ENCODE measurements around the gene COPRS. TPM values are rescaled to one million over a fixed set of nuclear protein-coding genes. Genes with fewer than 3 reads are reported as not detected.
A peak's percentile ranks its signal among the peaks of the same experiment; 100 is the strongest.

The COPRS gene
- polyA plus RNA-seq, 1 of the 3 experiments (the other 2 are of a cell fraction): 88.8 TPM

DNA sequence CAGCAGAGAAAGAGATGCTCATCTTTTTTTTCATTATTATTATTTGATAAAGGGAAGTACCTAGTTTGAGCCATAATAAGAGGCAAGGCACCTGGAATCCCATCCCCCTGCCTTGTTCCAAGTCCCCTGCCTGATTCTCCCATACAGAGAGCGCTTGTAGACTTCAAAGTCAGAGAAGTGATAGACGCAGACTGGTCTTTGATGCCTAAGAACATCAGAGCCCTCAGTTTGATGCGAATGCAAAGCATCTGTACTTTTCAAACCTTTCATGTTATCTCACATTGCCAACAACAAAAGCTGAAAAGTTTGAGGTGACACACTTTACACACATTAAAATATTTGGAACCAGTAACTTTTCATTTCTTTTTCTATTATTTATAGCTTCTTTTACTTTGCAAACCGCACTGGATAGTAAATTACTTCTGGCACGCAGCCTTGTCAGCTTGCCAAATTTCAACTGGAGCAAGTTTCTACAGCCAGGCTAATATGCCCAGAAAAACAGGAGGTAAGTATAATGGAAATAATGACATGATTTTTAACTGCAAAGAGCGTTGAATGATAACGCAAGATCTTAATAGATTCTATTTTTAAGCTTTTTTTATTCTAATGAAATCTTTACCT is 48.4 kb upstream of the COPRS start:
- H3K27ac ChIP-seq (ENCODE audit: low read depth in 2 of 2, low read length in 1 of 2): peak overlapping the region in 1 of 2 experiments; percentile 29; a peak in 1 of 4 replicates
- WGBS (ENCODE audit: low lambda C conversion rate): 29% methylated on average over 7 of the region's 7 CpGs
- no peaks in the 10 kb centered on the region for H3K9me3 ChIP-seq
- DNase-seq: no peak
- H3K36me3 ChIP-seq (replicated peaks in 1 of 2; ENCODE audit: control insufficient read depth in 1 of 2, insufficient read depth in 2 of 2, low read length in 1 of 2): no peaks in the 10 kb centered on the region
- H2AFZ ChIP-seq (ENCODE audit: low read depth): 0 out of 2 replicates have a peak overlapping the region, but pooled peaks have one; percentile 6
- H3K4me2 ChIP-seq: peak overlapping the region; percentile 64; the same call in 1 of the 2 replicates
- no peaks in the 10 kb centered on the region for H3K79me2 ChIP-seq (ENCODE audit: insufficient read depth)
- no peak overlapping the region for H3K9ac ChIP-seq
- ChIA-PET POLR2A (interaction anchor here (0.6 kb wide), 1 partner anchor 76 kb away, joined by 3 read pairs; no protein-coding TSS in a partner anchor), CTCF (interaction anchor here (0.6 to 1.1 kb wide), 4 partner anchors 9 to 413 kb away, joined by 3 read pairs; no protein-coding TSS in a partner anchor)
- H3F3A ChIP-seq (replicated peaks; ENCODE audit: insufficient read depth): peaks cover 19% of the 10 kb centered on the region
- 0 out of 4 replicates have a peak overlapping the region, but pooled peaks of 1 of the 2 experiments have one; percentile 1 for H3K4me3 ChIP-seq (ENCODE audit: low read depth in 2 of 2, low read length in 1 of 2)
- H4K20me1 ChIP-seq (ENCODE audit: insufficient read depth): no peaks in the 10 kb centered on the region
- no peaks in the 10 kb centered on the region for H3K9me2 ChIP-seq
- H3K4me1 ChIP-seq (ENCODE audit: control insufficient read depth in 1 of 2, insufficient read depth in 2 of 2, low read depth in 1 of 2, low read length in 1 of 2): peaks cover 6 to 7% of the 10 kb centered on the region in 2 experiments; a peak in 2 of 4 replicates
- TF ChIP-seq, protein P1, sequence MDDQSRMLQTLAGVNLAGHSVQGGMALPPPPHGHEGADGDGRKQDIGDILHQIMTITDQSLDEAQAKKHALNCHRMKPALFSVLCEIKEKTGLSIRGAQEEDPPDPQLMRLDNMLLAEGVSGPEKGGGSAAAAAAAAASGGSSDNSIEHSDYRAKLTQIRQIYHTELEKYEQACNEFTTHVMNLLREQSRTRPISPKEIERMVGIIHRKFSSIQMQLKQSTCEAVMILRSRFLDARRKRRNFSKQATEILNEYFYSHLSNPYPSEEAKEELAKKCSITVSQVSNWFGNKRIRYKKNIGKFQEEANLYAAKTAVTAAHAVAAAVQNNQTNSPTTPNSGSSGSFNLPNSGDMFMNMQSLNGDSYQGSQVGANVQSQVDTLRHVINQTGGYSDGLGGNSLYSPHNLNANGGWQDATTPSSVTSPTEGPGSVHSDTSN (IDR thresholded peaks at IDR 0.05): peak; percentile 82
- TF ChIP-seq NFIC (IDR thresholded peaks at IDR 0.05; ENCODE audit: borderline replicate concordance) (peak; percentile 91), MXI1 (IDR thresholded peaks at IDR 0.05; ENCODE audit: low read depth, low read length) (no peak), ELF1 (IDR thresholded peaks at IDR 0.05) (no peak), FOXM1 (IDR thresholded peaks at IDR 0.05; ENCODE audit: low read depth) (no peak), EP300 (IDR thresholded peaks at IDR 0.05; ENCODE audit: borderline replicate concordance in 1 of 2, low read depth in 1 of 2, low read length in 1 of 2) (no peak), TCF12 (IDR thresholded peaks at IDR 0.05) (peak; percentile 20; the same call in 1 of the 2 replicates), TEAD4 (IDR thresholded peaks at IDR 0.05; ENCODE audit: borderline replicate concordance, insufficient read depth) (no peak)
- TF ChIP-seq, protein P2, sequence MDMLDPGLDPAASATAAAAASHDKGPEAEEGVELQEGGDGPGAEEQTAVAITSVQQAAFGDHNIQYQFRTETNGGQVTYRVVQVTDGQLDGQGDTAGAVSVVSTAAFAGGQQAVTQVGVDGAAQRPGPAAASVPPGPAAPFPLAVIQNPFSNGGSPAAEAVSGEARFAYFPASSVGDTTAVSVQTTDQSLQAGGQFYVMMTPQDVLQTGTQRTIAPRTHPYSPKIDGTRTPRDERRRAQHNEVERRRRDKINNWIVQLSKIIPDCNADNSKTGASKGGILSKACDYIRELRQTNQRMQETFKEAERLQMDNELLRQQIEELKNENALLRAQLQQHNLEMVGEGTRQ (IDR thresholded peaks at IDR 0.05; ENCODE audit: borderline replicate concordance, low read depth, low read length): no peak
- H3K27me3 ChIP-seq (ENCODE audit: insufficient read depth): no peaks in the 10 kb centered on the region

DNA sequence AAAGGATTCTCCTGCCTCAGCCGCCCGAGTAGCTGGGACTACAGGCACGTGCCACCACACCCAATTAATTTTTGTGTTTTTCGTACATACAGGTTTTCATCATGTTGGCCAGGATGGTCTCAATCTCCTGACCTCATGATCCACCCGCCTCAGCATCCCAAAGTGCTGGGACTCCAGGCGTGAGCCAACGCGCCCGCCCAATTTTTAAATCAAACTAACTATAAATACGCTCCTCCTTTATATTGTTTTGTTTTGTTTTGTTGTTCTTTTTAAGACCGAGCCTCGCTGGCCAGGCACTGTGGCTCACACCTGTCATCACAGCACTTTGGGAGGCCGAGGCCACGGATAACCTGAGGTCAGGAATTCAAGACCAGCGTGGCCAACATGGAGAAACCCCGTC is 44.4 kb upstream of the COPRS start:
- DNase-seq: no peak
- ChIA-PET CTCF (interaction anchor here (0.7 kb wide), 1 partner anchor 209 kb away, joined by 3 read pairs; no protein-coding TSS in a partner anchor), POLR2A (no interaction called here)
- H3K4me2 ChIP-seq: no peak overlapping the region
- H3K79me2 ChIP-seq (ENCODE audit: insufficient read depth): peaks cover 31% of the 10 kb centered on the region
- no peaks in the 10 kb centered on the region for H3K9me3 ChIP-seq
- H4K20me1 ChIP-seq (ENCODE audit: insufficient read depth): no peaks in the 10 kb centered on the region
- peaks cover 21% of the 10 kb centered on the region for H3F3A ChIP-seq (replicated peaks; ENCODE audit: insufficient read depth)
- no peak overlapping the region for H2AFZ ChIP-seq (ENCODE audit: low read depth)
- 95% methylated on average over 16 of the region's 16 CpGs for WGBS (ENCODE audit: low lambda C conversion rate)
- no peaks in the 10 kb centered on the region for H3K9me2 ChIP-seq
- H3K9ac ChIP-seq: no peak overlapping the region
- peaks cover 6% of the 10 kb centered on the region in 2 experiments; a peak in 2 of 4 replicates for H3K4me1 ChIP-seq (ENCODE audit: control insufficient read depth in 1 of 2, insufficient read depth in 2 of 2, low read depth in 1 of 2, low read length in 1 of 2)
- TF ChIP-seq ZBTB33 (IDR thresholded peaks at IDR 0.05; ENCODE audit: borderline replicate concordance, low read depth) (no peak), GABPA (IDR thresholded peaks at IDR 0.05; ENCODE audit: low read depth) (no peak), TCF12 (IDR thresholded peaks at IDR 0.05) (no peak), EP300 (IDR thresholded peaks at IDR 0.05; ENCODE audit: borderline replicate concordance in 1 of 2, low read depth in 1 of 2, low read length in 1 of 2) (no peak)
- H3K36me3 ChIP-seq (replicated peaks in 1 of 2; ENCODE audit: control insufficient read depth in 1 of 2, insufficient read depth in 2 of 2, low read length in 1 of 2): peaks cover 3 to 13% of the 10 kb centered on the region in 2 experiments
- no peak overlapping the region for H3K4me3 ChIP-seq (ENCODE audit: low read depth in 2 of 2, low read length in 1 of 2)
- H3K27me3 ChIP-seq (ENCODE audit: insufficient read depth): no peaks in the 10 kb centered on the region
- no peak overlapping the region for H3K27ac ChIP-seq (ENCODE audit: low read depth in 2 of 2, low read length in 1 of 2)
